ENCODE results near the gene SCGB1C1.
"Not testable (repeated sequence)": the region's sequence is repeated elsewhere in the genome, so short reads cannot be mapped to it uniquely, and the experiment has no call there.

SCGB1C1 gene

GRCh38 chr11:192674-193128 is at the start of gene SCGB1C1:
Gene SCGB1C1 (plus strand): TSS chr11:193078. CDS start chr11:193100, 22 bp downstream.
- DNase-seq: not testable (repeated sequence)

DNA sequence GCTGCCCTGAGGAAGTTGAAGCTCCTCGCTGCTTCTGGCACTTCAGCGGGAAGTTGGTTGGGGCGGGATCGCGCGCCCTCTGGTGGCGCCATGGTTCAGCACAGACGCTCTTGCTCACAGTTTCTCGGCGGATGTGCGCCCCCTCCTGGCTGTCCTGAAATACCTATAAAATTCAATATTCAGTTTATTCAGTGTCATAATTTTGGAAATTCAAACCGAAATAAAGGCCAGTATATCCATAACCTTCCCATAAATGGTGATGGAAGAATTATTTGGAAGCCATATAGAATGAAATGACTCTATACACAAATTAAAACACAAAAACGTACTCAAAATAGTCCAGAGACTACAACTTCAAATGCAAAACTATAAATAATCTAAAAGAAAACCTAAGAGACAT is 12.6 kb upstream of the SCGB1C1 start:
- not testable (repeated sequence) for DNase-seq

- not testable (repeated sequence) for DNase-seq
Observed at GRCh38 chr11:189200-189783, 3.6 kb upstream of the SCGB1C1 start.

- not testable (repeated sequence) for DNase-seq
Observed at GRCh38 chr11:189843-190311, 3.0 kb upstream of the SCGB1C1 start.

DNA sequence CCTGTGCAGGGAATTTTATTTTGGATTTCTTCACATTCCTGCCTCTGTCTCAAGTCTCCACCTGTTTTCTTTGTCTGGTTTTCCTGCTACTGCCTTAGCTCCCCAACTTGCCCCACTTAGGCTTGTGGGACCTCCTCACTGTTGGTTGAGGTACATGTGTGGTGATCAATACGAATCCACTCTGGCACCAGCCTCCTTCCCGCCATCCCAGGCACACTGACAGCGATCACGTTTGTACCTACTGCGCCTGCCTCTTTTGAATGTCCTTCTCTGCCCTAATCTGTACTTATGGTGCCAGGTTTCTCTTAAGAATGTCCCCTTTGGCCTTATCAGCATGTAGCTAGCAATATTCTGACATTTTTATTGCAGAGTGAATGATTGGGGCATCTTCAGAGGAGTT is 2.3 kb upstream of the SCGB1C1 start:
- not testable (repeated sequence) for DNase-seq

DNA sequence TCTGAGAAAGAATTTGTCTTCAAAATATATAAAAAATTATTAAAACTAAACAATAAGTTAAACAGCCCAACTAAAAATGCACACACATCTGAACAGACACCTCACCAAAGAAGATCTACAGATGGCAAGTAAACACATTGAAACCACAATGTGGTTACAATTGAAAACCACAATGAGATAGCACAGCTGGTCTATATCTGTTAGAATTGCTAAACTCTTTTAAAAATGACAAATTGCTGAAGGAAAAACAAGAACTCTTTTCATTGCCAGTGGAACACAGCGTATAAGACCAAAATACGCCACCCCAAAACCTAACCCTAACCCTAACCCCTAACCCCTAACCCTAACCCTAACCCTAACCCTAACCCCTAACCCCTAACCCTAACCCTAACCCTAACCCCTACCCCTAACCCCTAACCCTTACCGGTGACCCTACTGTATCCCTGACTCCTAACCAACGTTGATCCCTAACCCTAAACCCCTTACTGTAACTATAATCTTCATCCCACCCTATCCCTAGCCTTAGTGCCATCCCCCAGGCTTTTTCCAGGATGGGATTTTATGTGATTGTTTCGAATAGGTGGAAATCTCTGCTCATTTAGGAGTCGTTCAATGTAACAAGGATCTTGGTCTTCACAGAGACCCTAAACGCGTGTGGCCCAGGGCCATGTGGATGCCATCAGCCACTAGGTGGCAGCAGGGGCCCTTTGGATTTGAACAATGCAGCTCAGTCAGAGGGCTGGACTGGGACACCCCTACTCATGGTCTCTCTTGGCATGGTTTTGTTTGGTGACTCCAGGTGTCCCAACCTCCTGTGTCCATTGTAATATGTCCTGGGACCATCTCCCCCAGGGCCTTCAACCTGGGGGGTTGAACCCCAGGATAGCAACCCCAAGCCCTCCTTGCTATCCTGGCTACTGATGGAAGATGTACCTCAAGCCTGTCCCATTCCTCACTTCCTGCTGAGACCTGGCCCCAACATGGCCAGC is 1.1 kb upstream of the SCGB1C1 start:
- not testable (repeated sequence) for DNase-seq

DNA sequence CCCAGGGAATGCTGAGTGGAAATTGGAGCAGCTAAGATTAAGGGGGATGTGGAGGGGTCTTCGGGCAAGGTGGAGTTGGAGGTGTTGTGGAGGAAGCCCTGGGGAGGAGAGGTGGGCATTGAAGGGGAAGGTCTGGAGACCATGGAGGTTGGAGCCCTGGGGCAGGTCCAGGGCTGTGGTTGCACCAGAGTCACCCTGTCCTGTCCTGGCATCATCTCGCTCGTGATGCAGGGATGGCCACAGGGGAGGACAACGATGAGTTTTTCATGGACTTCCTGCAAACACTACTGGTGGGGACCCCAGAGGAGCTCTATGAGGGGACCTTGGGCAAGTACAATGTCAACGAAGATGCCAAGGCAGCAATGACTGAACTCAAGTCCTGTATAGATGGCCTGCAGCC is 603 bp downstream of the SCGB1C1 start:
- DNase-seq: not testable (repeated sequence)

DNA sequence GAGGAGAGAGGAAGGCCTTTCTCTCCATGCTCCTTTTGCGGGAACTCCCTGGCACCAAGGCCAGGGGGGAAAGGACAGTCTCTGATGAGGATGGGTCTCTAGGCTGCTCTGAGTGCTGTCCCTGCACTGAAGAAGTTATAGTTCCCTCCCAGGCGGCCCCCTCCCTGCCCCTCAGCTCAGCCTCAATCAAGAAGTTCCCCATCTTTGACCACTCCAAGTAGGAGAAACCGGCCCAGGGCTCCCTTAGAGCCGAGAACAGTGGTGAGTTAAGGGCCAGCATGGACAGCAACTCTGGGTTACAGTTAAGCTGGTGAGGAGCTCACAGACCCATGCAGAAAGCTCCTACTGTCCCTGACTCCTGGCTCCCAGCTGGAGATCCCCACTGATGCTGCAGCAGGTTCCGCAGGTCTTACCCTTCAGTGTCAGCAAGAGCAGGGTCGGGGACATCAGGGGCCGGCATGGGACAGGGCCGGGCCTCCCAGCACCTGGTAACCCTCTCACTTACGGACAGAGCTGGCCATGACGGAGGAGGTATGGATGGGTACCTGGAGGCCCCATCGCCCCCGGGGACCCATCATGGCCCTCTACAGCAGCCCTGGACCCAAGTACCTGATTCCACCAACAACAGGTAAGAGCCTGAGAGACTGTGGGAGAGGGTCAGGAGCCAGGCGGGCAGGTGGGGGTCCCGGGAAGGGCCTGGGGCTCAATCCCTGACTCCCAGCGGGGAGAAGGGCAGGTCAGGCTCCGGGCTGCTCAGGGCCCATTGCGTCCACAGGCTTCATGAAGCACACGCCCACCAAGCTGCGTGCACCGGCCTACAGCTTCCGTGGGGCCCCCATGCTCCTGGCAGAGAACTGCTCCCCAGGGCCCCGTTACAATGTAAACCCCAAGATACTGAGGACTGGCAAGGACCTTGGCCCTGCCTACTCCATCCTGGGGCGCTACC is 4.2 kb downstream of the SCGB1C1 start:
- no peak for DNase-seq

GRCh38 chr11:197741-198235 is 4.9 kb downstream of the SCGB1C1 start:
- no peak for DNase-seq

DNA sequence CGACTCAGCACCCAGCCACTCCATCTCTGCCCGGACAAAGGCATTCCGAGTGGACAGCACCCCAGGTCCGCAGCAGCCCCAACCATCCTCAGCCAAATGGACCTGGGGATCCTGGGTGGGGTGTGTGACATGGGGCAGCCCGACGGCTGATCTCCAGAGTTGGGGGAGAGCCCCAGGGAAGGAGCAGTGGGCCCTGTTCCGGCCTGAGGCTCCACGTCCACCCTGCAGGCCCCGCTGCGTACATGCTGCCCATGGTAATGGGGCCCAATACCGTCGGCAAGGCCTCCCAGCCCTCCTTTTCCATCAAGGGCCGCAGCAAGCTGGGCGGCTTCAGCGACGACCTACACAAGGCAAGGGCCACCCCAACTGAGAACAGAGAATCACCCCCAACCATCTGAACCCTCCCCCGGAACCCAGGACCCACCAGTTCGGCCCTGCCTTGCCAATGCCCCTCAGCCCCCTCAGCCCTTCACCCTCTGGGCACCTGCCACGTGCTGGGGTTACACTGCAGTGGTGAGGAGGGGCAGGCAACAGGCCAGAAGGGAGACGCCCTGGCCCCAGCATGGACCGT is 5.4 kb downstream of the SCGB1C1 start:
- no peak for DNase-seq

DNA sequence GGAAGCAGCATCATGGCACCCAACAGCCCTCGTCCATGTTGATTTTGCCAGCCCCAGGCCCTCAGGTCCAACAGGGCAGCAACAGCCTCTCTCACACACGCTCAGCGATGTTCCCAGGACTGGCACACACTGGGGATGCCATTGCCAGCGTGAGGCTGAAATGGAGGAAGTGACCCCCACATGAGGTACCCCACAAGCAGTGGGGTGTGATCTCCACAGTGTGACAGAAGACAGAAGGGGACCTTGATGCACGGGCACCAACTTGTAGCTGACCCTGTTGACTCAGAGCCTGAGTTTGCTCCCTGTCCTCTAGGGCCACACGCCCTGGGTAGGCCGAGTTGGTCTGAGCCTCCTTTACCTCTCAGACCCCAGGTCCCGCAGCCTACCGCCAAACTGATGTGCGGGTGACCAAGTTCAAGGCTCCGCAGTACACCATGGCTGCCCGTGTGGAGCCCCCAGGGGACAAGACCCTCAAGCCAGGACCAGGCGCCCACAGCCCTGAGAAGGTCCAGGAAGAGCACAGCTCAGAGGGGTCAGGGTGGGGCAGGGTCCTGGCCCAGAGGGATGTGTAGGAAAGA is 6.2 kb downstream of the SCGB1C1 start:
- no peak for DNase-seq

DNA sequence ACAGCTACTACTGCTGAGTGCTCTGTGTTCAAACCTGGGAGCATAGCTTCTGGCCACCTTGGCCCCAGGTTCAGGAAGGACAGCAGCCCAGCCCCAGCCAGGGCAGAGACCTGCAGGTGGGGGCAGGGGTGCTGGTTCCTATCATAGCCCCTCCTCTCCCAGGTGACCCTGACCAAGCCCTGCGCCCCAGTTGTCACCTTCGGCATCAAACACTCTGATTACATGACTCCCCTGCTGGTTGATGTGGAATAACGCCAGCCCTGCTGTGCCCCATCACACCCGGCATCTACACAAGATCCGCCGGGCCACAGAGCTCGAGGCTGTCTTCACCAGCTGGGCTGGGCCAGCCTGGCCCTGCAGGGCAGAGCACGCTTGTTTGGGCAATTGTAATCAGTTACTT is 6.9 kb downstream of the SCGB1C1 start:
- DNase-seq: no peak

- no peak for DNase-seq
Observed at GRCh38 chr11:200224-201003, 7.5 kb downstream of the SCGB1C1 start.

DNA sequence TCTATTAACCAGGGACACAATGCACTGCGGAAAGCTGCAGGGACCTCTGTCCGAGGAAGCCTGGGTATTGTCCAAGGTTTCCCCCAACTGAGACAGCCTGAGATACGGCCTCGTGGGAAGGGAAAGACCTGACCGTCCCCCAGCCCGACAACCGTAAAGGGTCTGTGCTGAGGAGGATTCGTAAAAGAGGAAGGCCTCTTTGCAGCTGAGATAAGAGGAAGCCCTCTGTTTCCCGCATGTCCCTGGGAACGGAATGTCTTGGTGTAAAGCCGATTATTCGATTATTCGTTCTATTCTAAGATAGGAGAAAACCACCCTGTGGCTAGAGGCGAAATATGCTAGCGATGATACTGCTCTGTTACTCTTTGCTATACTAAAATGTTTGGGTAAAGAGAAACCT is 9.1 kb downstream of the SCGB1C1 start:
- no peak for DNase-seq

- no peak for DNase-seq
Observed at GRCh38 chr11:202490-202889, 9.6 kb downstream of the SCGB1C1 start.

- no peak for DNase-seq
Observed at GRCh38 chr11:203056-203944, 10.4 kb downstream of the SCGB1C1 start.

GRCh38 chr11:203945-204586 is 11.2 kb downstream of the SCGB1C1 start:
- no peak for DNase-seq

GRCh38 chr11:204587-205109 is 11.8 kb downstream of the SCGB1C1 start:
- DNase-seq: no peak
